CD8-positive, alpha-beta memory T cell (primary cell): ENCODE measurements around the gene PLA2R1. TPM values are rescaled to one million over a fixed set of nuclear protein-coding genes. Genes with fewer than 3 reads are reported as not detected.
A peak's percentile ranks its signal among the peaks of the same experiment; 100 is the strongest.
"Not testable (repeated sequence)": the region's sequence is repeated elsewhere in the genome, so short reads cannot be mapped to it uniquely, and the experiment has no call there.

Source experiments
- CTCF ChIA-PET: fragments of 350-600 bp; sonication (Branson Sonifier 250); formaldehyde crosslinking; loops from one replicate; lab custom pipeline; 2021; ENCODE audit warnings: antibody characterized with exemption; lab: Charles Lee
- POLR2A ChIA-PET: fragments of 350-600 bp; sonication (Branson Sonifier 250); formaldehyde crosslinking; loops from one replicate; lab custom pipeline; 2021; ENCODE audit warnings: antibody characterized with exemption; lab: Charles Lee
- DNase-seq, 5 donors: peaks; one replicate each; pipeline versions ENCODE4 v3.0.0 to v3.0.0-alpha.2; 2020 to 2022; ENCODE audit warnings: mixed read lengths in 1 of 5
- H3K27ac ChIP-seq: one replicate; pipeline ENCODE4 v1.7.0; 2013; ENCODE audit warnings: low read depth, mild to moderate bottlenecking, low read length, moderate library complexity
- H3K27me3 ChIP-seq: 2 replicates; pipeline ENCODE4 v1.7.0; 2013; ENCODE audit warnings: low read length, mild to moderate bottlenecking; ENCODE audit not compliant: insufficient read depth, poor library complexity, severe bottlenecking
- H3K36me3 ChIP-seq: 2 replicates; pipeline ENCODE4 v1.7.0; 2013; ENCODE audit warnings: mild to moderate bottlenecking, low read length, moderate library complexity; ENCODE audit not compliant: insufficient read depth
- H3K4me1 ChIP-seq: 2 replicates; pipeline ENCODE4 v1.7.0; 2013; ENCODE audit warnings: mild to moderate bottlenecking, low read length, moderate library complexity; ENCODE audit not compliant: insufficient read depth
- H3K4me3 ChIP-seq: 2 replicates; pipeline ENCODE4 v1.7.0; 2013; ENCODE audit warnings: mild to moderate bottlenecking, low read length
- H3K9me3 ChIP-seq: 2 replicates; pipeline ENCODE4 v1.7.0; 2013; ENCODE audit warnings: mild to moderate bottlenecking, low read length
- H3K27ac Mint-ChIP-seq, 8 donors: one replicate each; pipeline ENCODE4 v1.8.0; 2020 to 2021; ENCODE audit warnings: mixed read lengths in 8 of 8, mild to moderate bottlenecking in 6 of 8, inconsistent platforms in 3 of 8, moderate library complexity in 3 of 8
- H3K27me3 Mint-ChIP-seq, 2 donors: one replicate each; pipeline ENCODE4 v1.8.0; 2020 to 2021; ENCODE audit warnings: mixed read lengths in 2 of 2, mild to moderate bottlenecking in 1 of 2, moderate library complexity in 1 of 2
- H3K36me3 Mint-ChIP-seq, 3 donors: one replicate each; pipeline ENCODE4 v1.8.0; 2020 to 2021; ENCODE audit warnings: mixed read lengths in 3 of 3, inconsistent platforms in 1 of 3, mild to moderate bottlenecking in 1 of 3
- H3K4me1 Mint-ChIP-seq, 3 donors: one replicate each; pipeline ENCODE4 v1.8.0; 2020 to 2021; ENCODE audit warnings: mixed read lengths in 3 of 3, inconsistent platforms in 1 of 3, mild to moderate bottlenecking in 1 of 3
- H3K4me3 Mint-ChIP-seq, 7 donors: one replicate each; pipeline ENCODE4 v1.8.0; 2020 to 2021; ENCODE audit warnings: mixed read lengths in 7 of 7, mild to moderate bottlenecking in 6 of 7, moderate library complexity in 4 of 7, inconsistent platforms in 2 of 7
- H3K9me3 Mint-ChIP-seq, 5 donors: one replicate each; pipeline ENCODE4 v1.8.0; 2020 to 2022; ENCODE audit warnings: mixed read lengths in 5 of 5, mild to moderate bottlenecking in 3 of 5, moderate library complexity in 2 of 5, inconsistent platforms in 1 of 5
- polyA plus RNA-seq: library from polyadenylated mRNA; unstranded; fragments of 300-500 nt; fragmentation: Illumina TruSeq; gene quantifications from one replicate; pipeline ENCODE4 v1.2.3, GENCODE V29; 2021
- total RNA-seq, 2 experiments: library from RNA; stranded (reverse); gene quantifications; one replicate each; pipeline ENCODE4 v1.2.3, GENCODE V29; 2021

PLA2R1 gene
- total and polyA plus RNA-seq, 3 experiments from 2014 or later = not detected

DNA sequence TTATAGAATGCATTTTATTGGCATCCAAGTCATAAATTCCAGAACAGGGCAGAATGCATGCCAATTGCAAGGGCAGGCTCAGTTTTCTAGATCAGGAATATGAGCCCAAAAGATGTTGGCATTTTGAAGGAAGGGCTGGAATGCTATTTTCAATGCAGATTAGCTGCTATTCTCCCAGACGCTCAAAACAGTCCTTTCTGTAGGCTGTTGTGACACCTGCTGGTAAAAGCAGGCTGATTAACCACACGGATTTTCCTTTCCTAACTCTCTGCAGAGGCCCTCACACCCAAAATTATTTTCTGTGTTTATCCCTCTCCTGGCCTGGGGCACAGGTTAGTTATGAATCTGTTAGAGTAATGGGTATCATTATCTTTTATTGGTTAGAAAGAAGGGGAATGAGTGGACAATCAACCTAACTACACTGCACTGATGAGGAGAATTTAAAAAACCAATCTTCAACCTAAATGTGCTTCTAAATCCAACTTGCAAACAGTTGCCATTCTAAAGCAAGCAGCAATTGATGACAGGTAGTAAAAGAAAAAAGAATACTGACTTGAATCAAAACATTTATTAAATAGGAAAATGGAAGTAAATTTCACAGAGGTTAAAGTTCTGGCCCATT, 94.0 kb downstream of the PLA2R1 start:
- no peaks in the 10 kb centered on the region for H3K4me1 Mint-ChIP-seq
- no peaks in the 10 kb centered on the region for H3K4me1 ChIP-seq
- DNase-seq = peak in 1 of 5 donors; percentile 3
- no peaks in the 10 kb centered on the region for H3K36me3 Mint-ChIP-seq
- H3K27me3 Mint-ChIP-seq = peaks cover 4 to 7% of the 10 kb centered on the region in 2 donors
- no peaks in the 10 kb centered on the region for H3K9me3 ChIP-seq
- no peak overlapping the region for H3K4me3 Mint-ChIP-seq
- H3K27ac Mint-ChIP-seq = no peak overlapping the region
- CTCF ChIA-PET = no interaction called here
- no peaks in the 10 kb centered on the region for H3K9me3 Mint-ChIP-seq
- H3K36me3 ChIP-seq = no peaks in the 10 kb centered on the region
- POLR2A ChIA-PET = interaction anchor here (0.6 kb wide), 1 partner anchor 256 kb away, joined by 5 read pairs; the partner anchor contains the start of gene MARCHF7
- H3K4me3 ChIP-seq = no peak overlapping the region
- no peaks in the 10 kb centered on the region for H3K27me3 ChIP-seq
- H3K27ac ChIP-seq = no peak overlapping the region

DNA sequence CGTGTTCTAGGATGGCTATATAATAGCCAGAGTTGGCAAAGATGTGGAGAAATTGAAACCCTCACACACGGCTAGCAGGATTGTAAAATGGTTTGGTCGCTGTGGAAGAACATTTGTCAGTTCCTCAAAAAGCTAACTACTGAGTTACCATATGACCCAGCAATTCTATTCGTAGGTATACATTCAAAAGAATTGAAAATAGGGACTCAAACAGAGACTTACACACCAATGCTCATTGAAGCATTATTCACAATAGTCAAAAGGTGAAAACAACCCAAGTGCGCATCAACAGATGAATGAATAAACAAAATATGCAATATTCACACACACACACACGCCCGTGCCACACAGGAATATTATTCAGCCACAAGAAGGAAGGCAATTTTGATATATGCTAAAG, 98.7 kb downstream of the PLA2R1 start:
- Histone ChIP-seq H3K36me3 (no peaks in the 10 kb centered on the region), H3K27ac (no peak overlapping the region), H3K4me1 (no peaks in the 10 kb centered on the region), H3K27me3 (no peaks in the 10 kb centered on the region), H3K4me3 (no peak overlapping the region), H3K9me3 (no peaks in the 10 kb centered on the region)
- Mint-ChIP-seq H3K36me3 (peaks cover 0 to 1% (median 0%) of the 10 kb centered on the region in 3 donors), H3K27ac (no peak overlapping the region), H3K4me3 (no peak overlapping the region), H3K9me3 (no peaks in the 10 kb centered on the region), H3K27me3 (peaks cover 3 to 11% of the 10 kb centered on the region in 2 donors), H3K4me1 (no peaks in the 10 kb centered on the region)
- CTCF ChIA-PET = no interaction called here
- POLR2A ChIA-PET = no interaction called here
- DNase-seq = no peak

DNA sequence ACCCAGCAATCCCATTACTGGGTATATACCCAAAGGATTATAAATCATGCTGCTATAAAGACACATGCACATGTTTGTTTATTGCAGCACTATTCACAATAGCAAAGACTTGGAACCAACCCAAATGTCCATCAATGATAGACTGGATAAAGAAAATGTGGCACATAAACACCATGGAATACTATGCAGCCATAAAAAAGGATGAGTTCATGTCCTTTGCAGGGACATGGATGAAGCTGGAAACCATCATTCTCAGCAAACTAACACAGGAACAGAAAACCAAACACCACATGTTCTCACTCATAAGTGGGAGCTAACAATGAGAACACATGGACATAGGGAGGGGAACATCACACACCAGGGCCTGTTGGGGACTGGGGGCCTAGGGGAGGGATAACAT, 99.9 kb downstream of the PLA2R1 start:
- DNase-seq, H3K27ac ChIP-seq, H3K9me3 Mint-ChIP-seq, POLR2A ChIA-PET, H3K27me3 ChIP-seq, H3K4me1 Mint-ChIP-seq, H3K4me3 ChIP-seq, H3K27ac Mint-ChIP-seq, H3K36me3 Mint-ChIP-seq, H3K4me1 ChIP-seq, H3K4me3 Mint-ChIP-seq, H3K36me3 ChIP-seq, CTCF ChIA-PET, H3K9me3 ChIP-seq: not testable (repeated sequence)
- peaks cover 3 to 11% of the 10 kb centered on the region in 2 donors for H3K27me3 Mint-ChIP-seq

DNA sequence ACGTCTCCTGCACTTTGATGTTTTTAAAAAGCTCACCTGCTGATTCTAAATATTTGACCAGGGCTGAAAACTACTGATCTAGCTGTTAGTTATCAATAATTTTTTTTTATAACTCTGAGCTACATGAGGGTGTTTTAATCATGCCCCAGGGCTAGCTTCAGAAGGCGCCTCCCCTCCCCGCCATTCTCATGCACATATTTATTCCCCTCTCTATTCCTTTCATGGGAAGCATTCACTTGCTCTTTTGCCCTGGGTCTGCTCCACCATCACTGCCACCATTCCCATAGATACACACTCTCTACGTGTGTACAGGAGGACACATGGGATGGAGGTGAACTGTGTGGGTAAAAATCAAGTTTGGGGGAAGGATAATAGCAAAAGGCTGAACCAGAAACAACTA, 101.0 kb downstream of the PLA2R1 start:
- H3K27ac Mint-ChIP-seq = no peak overlapping the region
- DNase-seq = no peak
- no peak overlapping the region for H3K27ac ChIP-seq
- H3K27me3 ChIP-seq = no peaks in the 10 kb centered on the region
- peaks cover 6 to 11% of the 10 kb centered on the region in 2 donors for H3K27me3 Mint-ChIP-seq
- H3K4me3 Mint-ChIP-seq = no peak overlapping the region
- ChIA-PET POLR2A (no interaction called here), CTCF (no interaction called here)
- H3K4me3 ChIP-seq = no peak overlapping the region
- no peaks in the 10 kb centered on the region for H3K4me1 Mint-ChIP-seq
- peaks cover 0 to 1% (median 0%) of the 10 kb centered on the region in 3 donors for H3K36me3 Mint-ChIP-seq
- H3K9me3 Mint-ChIP-seq = no peaks in the 10 kb centered on the region
- H3K9me3 ChIP-seq = no peaks in the 10 kb centered on the region
- no peaks in the 10 kb centered on the region for H3K36me3 ChIP-seq
- no peaks in the 10 kb centered on the region for H3K4me1 ChIP-seq

DNA sequence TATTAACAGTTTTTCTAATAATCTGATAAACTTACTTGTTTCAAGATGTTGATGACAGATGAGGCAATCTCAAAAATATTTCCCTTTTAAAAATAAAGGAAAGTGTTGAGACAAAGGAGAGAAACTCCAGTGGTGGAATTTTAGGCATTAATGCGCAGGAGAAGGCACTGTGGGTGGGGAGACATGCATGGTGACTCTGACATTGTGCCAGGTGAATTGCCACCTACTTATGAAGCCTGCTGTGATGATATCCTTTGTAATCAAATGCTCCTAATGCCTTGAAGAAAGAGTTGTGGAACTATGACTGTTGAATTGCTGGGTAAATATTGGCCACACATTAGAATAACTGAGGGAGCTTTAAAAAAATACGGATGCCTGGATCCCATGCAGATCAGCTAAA, 101.4 kb downstream of the PLA2R1 start:
- peaks cover 0 to 1% (median 0%) of the 10 kb centered on the region in 3 donors for H3K36me3 Mint-ChIP-seq
- Histone ChIP-seq H3K4me1 (no peaks in the 10 kb centered on the region), H3K9me3 (no peaks in the 10 kb centered on the region), H3K27ac (no peak overlapping the region), H3K36me3 (no peaks in the 10 kb centered on the region), H3K27me3 (no peaks in the 10 kb centered on the region), H3K4me3 (no peak overlapping the region)
- no peaks in the 10 kb centered on the region for H3K9me3 Mint-ChIP-seq
- H3K4me1 Mint-ChIP-seq = no peaks in the 10 kb centered on the region
- ChIA-PET POLR2A (no interaction called here), CTCF (no interaction called here)
- H3K4me3 Mint-ChIP-seq = no peak overlapping the region
- no peak overlapping the region for H3K27ac Mint-ChIP-seq
- DNase-seq = no peak
- peaks cover 6 to 11% of the 10 kb centered on the region in 2 donors for H3K27me3 Mint-ChIP-seq

DNA sequence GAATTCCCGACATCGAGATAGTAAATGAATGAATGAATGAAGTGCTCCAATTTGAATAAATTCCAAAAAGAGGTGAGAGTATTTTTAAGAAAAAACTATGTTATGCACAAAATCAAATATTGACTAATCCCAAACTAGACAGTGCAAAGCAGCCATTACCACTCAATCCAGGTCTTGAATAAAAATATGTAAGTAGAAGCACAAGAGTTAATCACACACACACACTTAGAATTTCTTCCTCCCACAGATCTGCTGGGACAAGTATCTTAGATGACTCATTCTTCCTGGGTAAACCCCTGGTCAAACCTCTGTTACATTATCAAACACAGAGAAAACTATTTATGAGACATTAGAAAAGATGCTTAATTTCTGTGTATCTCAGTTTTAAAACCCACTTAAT, 102.0 kb downstream of the PLA2R1 start:
- no peaks in the 10 kb centered on the region for H3K36me3 ChIP-seq
- no peak overlapping the region for H3K4me3 ChIP-seq
- ChIA-PET CTCF (no interaction called here), POLR2A (no interaction called here)
- H3K36me3 Mint-ChIP-seq = peaks cover 0 to 1% (median 0%) of the 10 kb centered on the region in 3 donors
- no peaks in the 10 kb centered on the region for H3K9me3 ChIP-seq
- no peak for DNase-seq
- H3K27ac Mint-ChIP-seq = no peak overlapping the region
- peaks cover 6 to 11% of the 10 kb centered on the region in 2 donors for H3K27me3 Mint-ChIP-seq
- no peaks in the 10 kb centered on the region for H3K4me1 Mint-ChIP-seq
- no peak overlapping the region for H3K27ac ChIP-seq
- no peak overlapping the region for H3K4me3 Mint-ChIP-seq
- H3K27me3 ChIP-seq = no peaks in the 10 kb centered on the region
- no peaks in the 10 kb centered on the region for H3K9me3 Mint-ChIP-seq
- no peaks in the 10 kb centered on the region for H3K4me1 ChIP-seq

DNA sequence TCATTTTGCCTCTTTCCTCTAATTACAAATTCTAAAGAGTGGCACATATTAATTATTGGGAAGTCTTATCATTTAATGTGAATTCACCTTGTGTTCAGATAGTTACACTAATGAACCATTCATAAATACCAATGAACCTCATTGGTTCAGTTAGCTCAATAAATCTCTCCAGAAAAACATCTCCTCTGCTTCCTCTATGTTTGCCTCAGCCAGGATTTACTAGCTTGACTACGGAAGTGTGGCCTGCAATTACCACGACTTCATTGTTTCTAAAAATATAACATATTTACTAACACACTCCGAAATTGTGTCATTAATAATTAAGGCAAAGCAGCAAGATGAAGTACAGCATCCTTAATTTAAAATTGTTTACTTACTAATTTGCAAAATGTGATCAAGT, 103.3 kb downstream of the PLA2R1 start:
- no peaks in the 10 kb centered on the region for H3K4me1 Mint-ChIP-seq
- H3K9me3 ChIP-seq = no peaks in the 10 kb centered on the region
- POLR2A ChIA-PET = no interaction called here
- peaks cover 0 to 1% (median 0%) of the 10 kb centered on the region in 3 donors for H3K36me3 Mint-ChIP-seq
- no peaks in the 10 kb centered on the region for H3K9me3 Mint-ChIP-seq
- H3K36me3 ChIP-seq = no peaks in the 10 kb centered on the region
- H3K27ac ChIP-seq = no peak overlapping the region
- no peaks in the 10 kb centered on the region for H3K4me1 ChIP-seq
- no peak overlapping the region for H3K27ac Mint-ChIP-seq
- CTCF ChIA-PET = no interaction called here
- H3K4me3 Mint-ChIP-seq = no peak overlapping the region
- no peak overlapping the region for H3K4me3 ChIP-seq
- no peak for DNase-seq
- H3K27me3 Mint-ChIP-seq = peaks cover 6 to 13% of the 10 kb centered on the region in 2 donors
- H3K27me3 ChIP-seq = no peaks in the 10 kb centered on the region

DNA sequence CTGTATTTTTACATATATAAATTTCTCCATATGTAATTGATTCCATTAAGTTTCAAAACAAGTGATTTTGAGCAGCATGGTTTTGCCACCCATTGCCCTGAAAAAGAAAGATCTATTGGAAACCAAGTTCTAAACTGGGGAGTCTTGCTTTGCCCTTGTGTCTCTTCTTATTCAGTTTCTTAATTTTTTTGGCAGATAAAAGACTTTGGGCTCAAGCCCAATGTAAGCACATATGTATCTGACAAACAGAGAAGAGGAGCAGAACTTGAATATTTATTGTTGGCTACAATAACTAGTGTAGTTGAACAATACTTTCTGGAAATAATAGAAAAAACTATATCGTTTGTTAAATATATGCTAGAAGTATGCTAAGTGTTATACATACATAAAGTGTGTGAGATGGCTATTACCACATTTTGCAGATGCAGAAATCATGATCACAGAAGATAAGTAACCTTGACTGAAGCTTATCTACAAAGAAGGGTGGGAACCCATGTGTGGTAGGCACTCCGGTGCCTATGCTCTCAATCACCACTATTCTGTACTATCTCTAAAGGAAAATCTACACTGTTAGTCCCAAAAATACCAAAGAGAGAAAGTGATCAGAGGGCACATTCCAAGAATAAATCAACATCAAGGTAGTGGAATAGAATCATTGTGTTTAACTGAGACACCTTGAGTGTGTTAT, 109.1 kb downstream of the PLA2R1 start:
- Mint-ChIP-seq H3K36me3 (no peaks in the 10 kb centered on the region), H3K9me3 (no peaks in the 10 kb centered on the region), H3K4me3 (no peak overlapping the region), H3K27me3 (peaks cover 9 to 44% of the 10 kb centered on the region in 2 donors), H3K4me1 (no peaks in the 10 kb centered on the region), H3K27ac (no peak overlapping the region)
- no peak for DNase-seq
- no peaks in the 10 kb centered on the region for H3K27me3 ChIP-seq
- ChIA-PET CTCF (no interaction called here), POLR2A (no interaction called here)
- no peak overlapping the region for H3K27ac ChIP-seq
- H3K36me3 ChIP-seq = no peaks in the 10 kb centered on the region
- no peaks in the 10 kb centered on the region for H3K4me1 ChIP-seq
- H3K4me3 ChIP-seq = no peak overlapping the region
- no peaks in the 10 kb centered on the region for H3K9me3 ChIP-seq
